HG03159 (cell line): Measurements from ENCODE around the gene COMMD1.
"Not testable (repeated sequence)": the region's sequence is repeated elsewhere in the genome, so short reads cannot be mapped to it uniquely, and the experiment has no call there.

ENCODE experiments used
- ATAC-seq: cut with Tn5 transposase; IDR thresholded peaks from one replicate; pipeline ENCODE4 v1.9.1; 2021; ENCODE audit warnings: mild to moderate bottlenecking, moderate library complexity; ENCODE audit not compliant: unreplicated experiment

COMMD1 gene

DNA sequence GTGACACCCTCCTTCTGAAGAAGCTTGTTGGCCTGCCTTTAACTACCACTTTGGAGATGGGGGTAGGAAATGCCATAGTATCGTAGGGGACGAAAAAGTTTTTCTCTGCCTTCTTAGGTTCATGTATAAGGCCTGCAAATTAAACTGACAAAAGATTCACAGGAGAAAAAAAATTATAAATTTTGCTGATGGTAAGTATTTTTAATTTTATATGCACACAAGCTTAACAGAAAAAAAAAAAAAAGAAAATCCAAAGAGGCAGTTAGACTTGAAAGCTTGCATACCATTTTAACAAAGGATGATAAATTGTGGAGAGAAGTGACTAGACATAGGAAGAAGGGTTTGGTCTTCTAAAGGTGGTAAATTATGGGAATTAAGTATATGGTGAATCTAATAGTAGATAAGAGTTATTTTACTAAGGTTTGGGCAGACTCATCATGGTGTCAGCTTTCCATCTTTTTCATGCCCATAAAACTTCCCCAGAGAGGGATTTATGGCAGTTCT, 227.9 kb downstream of the COMMD1 start:
- no peak for ATAC-seq

DNA sequence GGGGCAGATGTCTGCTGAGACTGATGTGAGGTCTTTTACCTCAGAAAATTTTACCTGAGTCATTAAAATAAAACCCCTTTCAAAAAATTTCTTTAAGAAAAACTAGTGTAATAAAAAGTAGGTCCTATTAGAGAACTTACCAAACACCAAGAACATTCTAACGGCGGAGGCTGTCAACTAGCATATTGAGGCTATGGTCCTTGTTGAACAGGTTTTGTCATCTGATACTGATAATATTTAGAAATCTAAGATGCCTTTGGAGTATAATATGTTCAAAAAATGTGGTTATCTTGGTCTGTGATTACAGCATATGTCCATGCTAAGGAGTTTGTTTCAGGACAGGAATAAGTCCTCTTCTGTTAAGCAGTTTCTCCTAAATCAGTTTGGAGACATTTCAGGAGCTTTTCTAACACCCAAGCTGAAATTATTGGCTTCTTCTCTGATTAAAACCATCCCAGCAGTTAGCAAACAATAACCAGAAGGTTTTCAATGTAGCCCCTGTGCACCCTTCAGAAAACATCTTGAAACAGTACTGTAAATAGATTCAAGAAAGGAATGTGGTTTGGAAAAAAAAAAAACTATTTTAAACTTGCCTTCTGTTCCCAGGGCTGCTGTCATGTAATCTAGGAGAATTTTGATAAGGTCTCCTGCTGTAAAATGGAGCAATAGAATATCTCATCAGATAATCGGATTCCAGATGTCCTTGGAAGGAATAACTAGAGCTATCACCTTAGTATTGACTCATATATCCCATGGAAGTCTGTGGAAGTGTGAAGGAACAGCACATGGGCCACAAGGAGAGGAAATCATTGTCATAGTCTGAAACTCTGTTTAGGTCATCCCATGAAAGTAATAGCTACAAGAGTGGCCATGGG, 231.7 kb downstream of the COMMD1 start:
- no peak for ATAC-seq

DNA sequence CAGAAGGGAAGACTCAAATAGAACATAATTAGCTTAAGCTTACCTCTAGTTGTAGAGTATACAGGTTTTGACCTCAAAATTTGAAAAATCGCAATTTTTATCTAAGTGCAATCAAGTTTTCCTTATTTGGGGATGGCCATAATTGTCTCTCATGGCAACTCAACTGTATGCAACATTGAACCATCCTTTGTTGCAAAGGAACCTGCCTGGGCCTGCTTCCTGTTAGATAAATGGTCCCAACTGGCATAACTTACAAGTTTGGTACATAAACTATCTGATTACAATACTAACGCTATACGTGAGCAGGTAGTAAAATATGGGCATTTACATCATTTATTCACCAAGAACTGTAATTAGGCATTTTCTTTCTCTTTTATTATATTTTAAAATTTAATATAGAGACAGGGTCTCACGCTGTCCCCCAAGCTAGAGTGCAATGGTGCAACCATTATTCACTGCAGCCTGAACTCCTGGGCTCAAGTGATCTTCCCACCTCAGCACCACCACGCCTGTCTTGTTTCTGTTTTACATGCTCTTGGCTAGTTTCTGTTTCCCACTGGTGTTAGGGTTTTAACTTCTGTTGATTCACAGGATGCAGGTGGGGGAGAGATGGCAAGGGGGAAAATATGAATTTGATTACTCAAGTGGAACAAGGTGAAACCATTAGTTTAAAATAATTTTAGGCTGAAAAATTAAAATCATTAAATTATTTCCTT, 235.1 kb downstream of the COMMD1 start:
- peak; percentile 47 for ATAC-seq

DNA sequence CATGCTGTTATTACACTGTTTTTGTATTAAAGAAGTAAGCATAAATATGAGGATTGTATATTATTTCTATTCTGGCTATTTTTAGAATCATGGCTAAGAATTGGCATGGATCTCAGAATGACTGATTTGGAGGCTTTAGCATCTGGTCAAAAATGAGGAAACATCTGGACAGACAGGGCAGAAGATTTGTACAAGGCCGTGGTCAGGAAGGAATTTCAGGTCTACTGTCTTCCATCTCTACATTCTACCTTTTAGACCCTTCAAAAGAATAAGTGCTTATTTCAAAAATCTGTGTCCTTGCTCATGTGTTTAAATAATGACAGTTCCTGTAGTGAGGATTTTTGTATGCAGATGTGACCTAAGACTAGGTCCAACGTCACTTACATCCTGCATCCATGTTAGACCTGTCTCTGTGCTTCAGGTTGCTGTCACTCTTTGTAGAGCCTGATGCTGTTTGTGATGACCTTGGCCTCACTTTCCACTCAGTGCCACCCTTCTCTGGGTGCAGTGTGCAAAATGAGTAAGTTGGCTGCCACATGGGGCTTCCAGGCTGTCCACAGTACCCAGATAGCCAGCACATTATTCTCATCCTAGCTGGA, 235.8 kb downstream of the COMMD1 start:
- ATAC-seq = no peak

DNA sequence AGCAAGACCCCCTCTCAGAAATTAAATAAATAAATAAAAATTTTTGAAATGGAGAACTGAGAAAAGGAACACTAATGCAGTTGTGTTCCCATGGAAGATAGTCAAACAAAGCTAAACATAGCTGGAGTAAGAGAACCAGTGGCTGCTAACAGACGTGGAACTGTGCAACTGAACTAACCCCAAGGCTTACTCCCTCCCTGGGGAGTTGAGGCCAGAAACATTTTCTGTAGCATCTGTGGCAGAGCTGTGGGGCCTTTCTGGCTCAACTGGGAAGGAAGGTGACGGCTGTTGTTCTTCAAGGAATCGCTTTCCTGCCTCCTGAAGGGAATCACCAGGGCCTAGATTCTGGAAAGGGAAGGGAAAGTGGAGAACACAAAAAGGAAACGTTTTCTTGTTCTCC, 236.6 kb downstream of the COMMD1 start:
- ATAC-seq = peak; percentile 49

DNA sequence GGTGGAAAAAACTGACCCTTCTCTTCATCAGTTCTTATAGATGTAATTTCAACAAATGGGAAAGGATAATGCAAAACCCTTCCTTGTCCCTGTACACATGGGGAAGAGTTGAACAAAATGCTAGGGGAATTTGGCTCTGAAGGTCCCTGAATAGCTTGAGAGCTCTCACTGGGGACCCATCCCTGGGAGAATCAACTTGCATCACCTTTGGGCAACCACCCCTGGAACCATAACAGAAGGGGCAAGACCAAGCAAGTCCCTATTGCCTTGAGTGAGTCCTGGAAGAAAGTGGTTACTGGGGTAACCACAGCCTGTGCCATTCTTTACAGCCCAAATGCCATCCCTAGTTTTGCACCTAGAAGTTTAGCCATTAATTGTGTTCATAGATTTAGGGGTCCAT, 238.2 kb downstream of the COMMD1 start:
- no peak for ATAC-seq

DNA sequence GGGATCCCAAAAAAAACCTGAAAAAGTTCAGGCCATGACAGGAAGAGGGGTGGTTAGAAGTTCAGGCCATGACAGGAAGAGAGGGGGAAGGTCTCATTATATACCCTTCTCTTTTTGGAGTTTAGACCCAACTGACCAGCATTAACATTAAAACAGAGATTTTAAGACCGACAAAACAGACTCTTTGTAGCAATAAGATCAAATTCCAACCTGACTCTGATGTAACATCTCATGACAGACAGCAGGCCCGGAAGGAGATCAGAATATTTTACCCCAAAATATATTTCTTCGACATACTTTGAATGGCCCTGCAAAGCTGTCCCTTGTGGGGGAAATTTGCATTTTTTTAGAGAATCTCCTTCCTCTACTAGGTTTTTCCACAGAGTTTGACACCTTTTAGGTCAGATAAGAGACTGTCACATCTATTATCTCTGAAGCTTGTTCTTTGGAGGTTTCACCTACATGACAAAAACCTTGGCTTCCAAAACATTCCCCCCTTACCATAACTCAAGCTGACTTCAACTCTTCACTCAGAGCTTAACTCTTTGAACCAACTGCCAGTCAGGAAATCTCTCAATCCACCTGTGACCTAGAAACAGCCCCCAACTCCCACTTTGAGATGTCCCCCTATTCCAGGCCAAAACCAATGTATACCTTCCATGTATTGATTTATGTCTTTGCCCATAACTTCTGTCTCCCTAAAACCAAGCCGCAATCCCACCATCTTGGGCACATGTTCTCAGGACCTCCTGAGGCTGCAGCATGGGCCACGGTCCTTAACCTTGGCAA, 239.4 kb downstream of the COMMD1 start:
- no peak for ATAC-seq

DNA sequence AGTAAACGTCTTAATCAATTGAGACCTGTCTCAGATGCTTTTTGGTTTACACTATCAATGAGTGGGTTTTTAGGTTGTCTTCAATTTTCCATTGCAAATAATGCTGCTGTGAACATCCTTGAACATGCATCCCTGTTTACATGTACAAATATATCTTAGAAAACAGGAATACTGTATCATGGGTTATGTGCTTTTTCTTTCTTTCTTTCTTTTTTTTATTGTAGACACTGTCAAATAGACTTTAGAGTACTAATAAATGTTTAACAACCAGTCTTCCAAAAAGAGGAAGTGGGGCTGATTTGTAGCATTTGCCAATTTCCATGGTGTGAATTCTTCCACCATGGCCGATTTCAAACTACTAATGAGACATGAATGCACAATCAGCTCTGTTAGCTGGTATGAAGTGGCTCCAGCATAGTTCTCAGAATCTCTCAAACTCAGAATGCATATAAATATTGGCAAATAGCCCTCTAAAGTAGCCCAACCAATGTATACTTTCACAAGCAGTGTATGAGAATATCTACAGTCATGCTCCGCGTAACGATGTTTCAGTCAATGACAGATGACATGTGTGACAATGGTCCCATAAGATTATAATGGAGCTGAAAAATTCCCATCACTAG, 240.1 kb downstream of the COMMD1 start:
- peak; percentile 40 for ATAC-seq

DNA sequence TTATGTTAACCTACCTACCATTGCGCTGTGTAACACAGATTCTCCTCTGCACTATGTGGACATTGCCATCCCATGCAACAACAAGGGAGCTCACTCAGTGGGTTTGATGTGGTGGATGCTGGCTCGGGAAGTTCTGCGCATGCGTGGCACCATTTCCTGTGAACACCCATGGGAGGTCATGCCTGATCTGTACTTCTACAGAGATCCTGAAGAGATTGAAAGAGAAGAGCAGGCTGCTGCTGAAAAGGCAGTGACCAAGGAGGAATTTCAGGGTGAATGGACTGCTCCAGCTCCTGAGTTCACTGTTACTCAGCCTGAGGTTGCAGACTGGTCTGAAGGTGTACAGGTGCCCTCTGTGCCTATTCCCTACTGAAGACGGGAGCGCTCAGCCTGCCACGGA, 241.3 kb downstream of the COMMD1 start:
- not testable (repeated sequence) for ATAC-seq

DNA sequence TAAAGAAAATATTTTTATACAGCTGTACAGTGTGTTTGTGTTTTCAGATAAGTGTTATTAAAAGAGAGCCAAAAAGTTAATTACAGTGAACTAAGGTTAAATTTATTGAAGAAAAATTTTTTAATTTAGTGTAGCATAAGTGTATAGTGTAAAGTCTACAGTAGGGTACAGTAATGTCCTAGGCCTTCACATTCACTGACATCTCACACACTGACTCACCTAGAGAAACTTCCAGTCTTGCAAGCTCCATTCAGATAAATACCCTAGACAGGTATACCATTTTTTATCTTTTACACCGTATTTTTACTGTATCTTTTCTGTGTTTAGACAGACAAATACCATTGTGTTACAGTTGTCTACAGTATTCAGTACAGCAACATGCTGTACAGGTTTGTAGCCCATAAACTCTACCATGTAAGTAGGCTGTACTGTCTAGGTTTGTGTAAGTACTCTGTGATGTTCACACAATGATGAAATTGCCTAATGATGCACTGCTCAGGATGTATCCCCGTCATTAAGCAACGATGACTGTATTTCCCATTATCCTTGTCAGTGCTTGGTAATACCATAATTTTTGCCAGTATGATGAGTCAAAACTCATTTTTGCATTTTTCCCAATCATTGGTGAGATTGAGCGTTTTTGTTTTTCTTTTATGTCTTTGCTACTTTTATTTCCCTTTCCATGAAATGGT, 242.3 kb downstream of the COMMD1 start:
- no peak for ATAC-seq

DNA sequence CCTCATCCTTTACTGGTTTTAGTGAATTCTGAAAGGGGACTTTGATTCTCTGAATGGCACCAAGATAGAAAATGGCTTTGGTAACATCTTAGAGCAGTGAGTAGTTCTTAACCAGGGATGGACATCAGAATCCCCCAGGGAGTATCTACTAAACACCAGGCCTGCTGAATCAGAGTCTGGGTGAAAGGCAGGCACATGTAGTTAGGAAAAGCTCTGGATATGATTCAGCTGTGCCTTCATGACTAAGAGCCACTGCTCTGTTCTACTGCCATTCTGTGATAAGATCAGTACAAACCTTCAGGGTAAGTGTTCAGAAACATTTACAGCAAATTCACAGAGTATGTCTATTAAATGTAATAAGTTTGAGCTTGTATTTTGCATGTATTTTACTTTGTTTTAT, 244.2 kb downstream of the COMMD1 start:
- ATAC-seq = no peak

DNA sequence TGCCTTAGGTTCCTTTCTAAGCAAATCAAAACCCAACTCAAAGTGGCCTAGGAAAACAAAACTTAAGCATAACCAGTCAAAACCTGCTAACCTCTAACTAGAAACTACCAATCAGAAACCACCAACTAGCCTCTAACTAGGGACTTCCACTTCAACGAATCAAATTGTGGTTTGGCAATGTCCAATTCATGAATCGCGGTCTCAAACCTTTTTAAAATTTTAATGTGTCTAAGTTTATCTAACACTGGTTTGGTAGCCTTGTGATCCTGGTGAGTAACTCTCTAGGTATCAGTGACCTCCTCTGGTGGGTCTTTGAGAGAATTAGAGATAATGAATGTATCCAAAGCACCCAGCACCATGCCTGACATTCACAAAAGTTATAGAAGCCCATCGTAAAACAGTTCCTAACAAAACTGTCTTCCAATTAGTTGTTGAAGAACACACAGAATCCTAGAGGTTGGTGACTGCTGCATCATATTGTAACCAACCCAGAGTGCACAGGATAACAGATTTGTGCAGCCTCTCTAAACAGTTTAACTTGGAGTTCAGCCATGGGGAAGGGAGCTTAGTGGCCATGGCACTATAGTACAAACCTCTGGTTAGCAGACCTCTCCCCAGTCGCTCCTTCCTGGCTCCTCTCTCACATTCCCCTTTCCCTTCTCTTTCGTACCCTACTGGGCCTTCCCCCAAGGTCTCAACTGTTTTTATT, 245.3 kb downstream of the COMMD1 start:
- ATAC-seq = no peak

DNA sequence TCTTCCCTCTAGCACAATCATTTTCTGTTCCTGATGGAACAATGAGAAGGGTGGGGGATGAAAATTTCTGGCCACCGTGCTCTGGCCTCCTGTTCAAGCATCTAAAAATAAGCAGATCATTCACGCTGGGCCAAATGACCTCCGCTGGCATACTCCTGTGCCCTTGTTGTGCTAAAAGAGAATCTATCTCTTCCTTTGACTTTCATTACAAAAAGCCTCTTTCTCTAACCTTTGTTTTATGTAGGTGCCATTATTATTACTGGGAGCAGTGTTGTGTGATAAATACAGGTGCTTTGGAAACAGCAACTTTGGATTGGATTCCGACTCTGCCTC, 245.8 kb downstream of the COMMD1 start:
- no peak for ATAC-seq

DNA sequence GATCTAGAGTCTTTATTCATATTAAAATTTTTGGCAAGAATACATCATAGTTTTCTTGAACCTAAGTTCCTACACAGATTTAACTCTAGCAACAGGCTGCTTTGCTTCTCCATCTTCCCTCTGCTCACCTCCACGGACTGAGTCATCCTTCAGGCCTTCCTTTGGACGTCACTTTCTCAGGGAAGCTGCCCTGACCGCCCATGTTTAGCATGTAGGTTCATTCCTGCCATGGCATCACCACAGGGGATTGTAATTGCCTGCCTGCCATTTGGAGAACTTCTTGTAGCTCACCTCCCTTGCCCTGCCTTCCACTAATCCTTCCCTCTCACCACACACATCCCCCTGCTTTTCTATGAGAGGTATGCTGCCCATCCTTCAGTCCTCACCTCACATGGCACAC, 246.5 kb downstream of the COMMD1 start:
- ATAC-seq = no peak

DNA sequence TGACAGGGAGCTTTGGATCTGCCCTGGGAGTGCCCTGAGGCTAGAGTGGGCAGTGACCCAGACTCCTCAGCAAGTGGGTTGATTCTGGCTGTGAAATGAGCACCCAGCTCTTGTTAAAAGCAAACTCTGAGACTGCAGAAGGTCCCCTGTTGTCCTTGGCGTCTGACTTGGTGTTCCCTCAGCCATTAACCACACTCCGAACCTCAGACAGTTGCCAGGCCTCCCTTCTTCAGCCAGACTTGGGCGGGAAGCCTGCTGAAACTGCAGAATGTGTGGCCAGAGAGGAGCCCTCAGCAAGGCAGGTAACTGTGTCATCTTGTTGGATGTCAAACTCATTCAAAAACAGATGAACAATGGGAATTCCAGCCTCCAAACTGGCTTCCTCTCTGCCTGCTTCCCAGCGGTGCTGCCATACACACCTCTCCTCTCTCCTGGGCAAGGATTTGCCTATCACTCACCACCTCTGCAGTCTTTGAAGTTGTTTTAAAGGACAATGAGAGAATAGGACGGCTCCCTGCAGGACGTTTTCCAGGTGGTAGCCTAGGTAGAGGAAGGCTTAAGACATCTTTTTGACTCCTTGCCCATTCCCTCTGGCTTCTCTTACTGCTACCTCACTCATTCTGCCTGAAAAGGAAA, 251.5 kb downstream of the COMMD1 start:
- ATAC-seq = no peak

DNA sequence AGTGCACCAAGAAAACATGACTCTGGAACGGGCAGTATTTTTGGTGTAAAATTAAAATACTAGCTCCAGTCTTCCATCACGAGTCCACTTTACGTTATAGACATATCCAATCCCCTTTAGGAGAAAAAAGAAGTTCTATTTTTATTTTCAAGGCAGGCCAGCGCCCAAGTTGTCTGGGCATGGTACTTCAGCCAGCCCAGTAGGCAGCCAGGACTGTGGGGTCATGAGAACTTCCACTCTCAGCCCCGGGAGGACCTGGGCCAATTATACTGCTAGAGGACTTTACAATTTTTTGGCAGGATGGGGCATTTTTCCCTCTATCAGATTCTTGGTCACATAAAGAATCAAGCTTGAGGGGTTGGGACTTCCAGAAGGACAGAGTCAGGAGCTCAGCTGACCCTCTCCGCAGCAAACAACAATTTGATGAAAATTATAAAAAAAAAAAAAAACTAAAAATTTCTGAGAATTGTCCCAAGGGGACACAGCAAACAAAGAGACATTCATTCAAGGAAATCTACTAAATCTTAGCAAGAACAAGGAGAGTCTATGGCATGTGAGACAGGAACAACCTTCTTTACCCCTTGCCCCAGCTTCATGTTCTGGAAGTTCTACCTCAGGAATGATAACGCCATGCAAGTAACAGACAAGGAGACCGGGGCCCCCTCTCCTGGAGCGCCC, 253.1 kb downstream of the COMMD1 start:
- ATAC-seq = no peak

DNA sequence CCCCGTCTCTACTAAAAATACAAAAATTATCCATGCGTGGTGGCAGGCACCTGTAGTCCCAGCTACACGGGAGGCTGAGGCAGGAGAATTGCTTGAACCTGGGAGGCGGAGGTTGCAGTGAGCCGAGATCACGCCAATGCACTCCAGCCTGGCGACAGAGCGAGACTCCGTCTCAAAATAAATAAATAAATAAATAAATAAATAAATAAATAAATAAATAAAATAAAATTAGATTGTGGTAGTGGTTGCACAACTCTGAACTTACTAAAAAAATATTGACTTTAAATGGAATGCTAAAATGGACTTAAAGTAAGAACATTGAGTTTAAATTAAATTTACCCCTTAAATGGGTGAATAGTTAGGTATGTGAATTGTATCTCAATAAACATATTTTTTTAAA, 255.2 kb downstream of the COMMD1 start:
- ATAC-seq = not testable (repeated sequence)

DNA sequence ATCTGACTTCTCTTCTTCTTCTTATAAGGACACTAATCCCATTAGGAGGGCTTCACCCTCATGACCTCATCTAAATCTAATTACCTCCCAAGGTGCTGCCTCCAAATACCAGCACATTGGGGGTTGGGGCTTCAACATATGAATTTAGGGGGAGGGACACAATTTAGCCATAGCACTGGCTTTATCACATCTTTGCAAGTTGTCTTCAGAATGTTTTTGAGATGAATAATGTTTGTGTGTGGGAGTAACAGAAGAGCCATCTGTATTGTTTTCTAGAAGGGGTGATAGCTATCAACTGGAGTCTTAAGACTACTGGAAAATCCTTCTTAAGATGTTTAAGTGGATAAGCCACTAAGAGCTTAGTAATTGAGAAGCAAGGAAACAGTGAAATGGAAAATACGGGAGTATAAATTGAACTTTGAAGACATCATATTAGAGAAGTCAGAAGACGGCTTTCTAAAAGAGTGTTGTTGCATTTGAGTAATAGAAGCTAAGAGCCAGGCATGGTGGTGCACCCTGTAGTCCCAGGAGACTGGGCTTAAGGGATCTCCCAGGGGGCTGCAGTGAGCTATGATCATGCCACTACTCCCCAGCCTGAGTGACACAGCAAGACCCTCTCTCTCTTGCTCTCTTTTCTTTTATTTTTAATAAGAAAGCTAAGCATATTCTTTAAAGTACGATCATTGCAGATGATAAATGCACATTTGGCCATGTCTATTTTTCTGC, 257.8 kb downstream of the COMMD1 start:
- ATAC-seq = no peak
